ENCODE measurements around the gene CLCN6. TPM values are rescaled to one million over a fixed set of nuclear protein-coding genes. Genes with fewer than 3 reads are reported as not detected.

The CLCN6 gene
- total and polyA plus RNA-seq, 4 donors = 5.0 to 9.0 (median 6.5) TPM

GRCh38 chr1:11781297-11781696 is 24.7 kb upstream of the CLCN6 start:
- 93% methylated on average over 12 of the region's 12 CpGs for WGBS
- H3K4me1 ChIP-seq (ENCODE audit: control insufficient read depth in 4 of 4, insufficient read depth in 4 of 4, low read length in 3 of 4) = peaks cover 0 to 32% (median 19%) of the 10 kb centered on the region in 4 donors
- H3K9ac ChIP-seq (ENCODE audit: low read depth in 1 of 2, low read length in 2 of 2) = no peak overlapping the region
- no peaks in the 10 kb centered on the region for H3K36me3 ChIP-seq (ENCODE audit: control insufficient read depth in 4 of 4, insufficient read depth in 3 of 4, low read depth in 1 of 4, low read length in 3 of 4)
- TF ChIP-seq RAD21 (IDR thresholded peaks at IDR 0.05) (no peak), TAF1 (conservative IDR thresholded peaks at IDR 0.05) (no peak), SP1 (IDR thresholded peaks at IDR 0.05) (no peak), HNF4A (conservative IDR thresholded peaks at IDR 0.05) (no peak), HNF4G (IDR thresholded peaks at IDR 0.05) (no peak), FOXA1 (IDR thresholded peaks at IDR 0.05) (no peak), ATF3 (IDR thresholded peaks at IDR 0.05) (no peak), NR2F2 (IDR thresholded peaks at IDR 0.05) (no peak), FOXA2 (IDR thresholded peaks at IDR 0.05) (no peak), RXRA (IDR thresholded peaks at IDR 0.05) (no peak), GABPA (IDR thresholded peaks at IDR 0.05 in 1 of 2, conservative IDR thresholded peaks at IDR 0.05 in 1 of 2) (no peak), JUND (IDR thresholded peaks at IDR 0.05) (no peak), MAX (IDR thresholded peaks at IDR 0.05) (no peak), CTCF (IDR thresholded peaks at IDR 0.05; ENCODE audit: low read depth, low read length, missing input control) (no peak), YY1 (IDR thresholded peaks at IDR 0.05) (no peak), EGR1 (IDR thresholded peaks at IDR 0.05; ENCODE audit: low read depth in 2 of 2) (no peak)
- TF ChIP-seq, protein P1, sequence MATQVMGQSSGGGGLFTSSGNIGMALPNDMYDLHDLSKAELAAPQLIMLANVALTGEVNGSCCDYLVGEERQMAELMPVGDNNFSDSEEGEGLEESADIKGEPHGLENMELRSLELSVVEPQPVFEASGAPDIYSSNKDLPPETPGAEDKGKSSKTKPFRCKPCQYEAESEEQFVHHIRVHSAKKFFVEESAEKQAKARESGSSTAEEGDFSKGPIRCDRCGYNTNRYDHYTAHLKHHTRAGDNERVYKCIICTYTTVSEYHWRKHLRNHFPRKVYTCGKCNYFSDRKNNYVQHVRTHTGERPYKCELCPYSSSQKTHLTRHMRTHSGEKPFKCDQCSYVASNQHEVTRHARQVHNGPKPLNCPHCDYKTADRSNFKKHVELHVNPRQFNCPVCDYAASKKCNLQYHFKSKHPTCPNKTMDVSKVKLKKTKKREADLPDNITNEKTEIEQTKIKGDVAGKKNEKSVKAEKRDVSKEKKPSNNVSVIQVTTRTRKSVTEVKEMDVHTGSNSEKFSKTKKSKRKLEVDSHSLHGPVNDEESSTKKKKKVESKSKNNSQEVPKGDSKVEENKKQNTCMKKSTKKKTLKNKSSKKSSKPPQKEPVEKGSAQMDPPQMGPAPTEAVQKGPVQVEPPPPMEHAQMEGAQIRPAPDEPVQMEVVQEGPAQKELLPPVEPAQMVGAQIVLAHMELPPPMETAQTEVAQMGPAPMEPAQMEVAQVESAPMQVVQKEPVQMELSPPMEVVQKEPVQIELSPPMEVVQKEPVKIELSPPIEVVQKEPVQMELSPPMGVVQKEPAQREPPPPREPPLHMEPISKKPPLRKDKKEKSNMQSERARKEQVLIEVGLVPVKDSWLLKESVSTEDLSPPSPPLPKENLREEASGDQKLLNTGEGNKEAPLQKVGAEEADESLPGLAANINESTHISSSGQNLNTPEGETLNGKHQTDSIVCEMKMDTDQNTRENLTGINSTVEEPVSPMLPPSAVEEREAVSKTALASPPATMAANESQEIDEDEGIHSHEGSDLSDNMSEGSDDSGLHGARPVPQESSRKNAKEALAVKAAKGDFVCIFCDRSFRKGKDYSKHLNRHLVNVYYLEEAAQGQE (IDR thresholded peaks at IDR 0.05) = no peak
- TF ChIP-seq, protein P2, sequence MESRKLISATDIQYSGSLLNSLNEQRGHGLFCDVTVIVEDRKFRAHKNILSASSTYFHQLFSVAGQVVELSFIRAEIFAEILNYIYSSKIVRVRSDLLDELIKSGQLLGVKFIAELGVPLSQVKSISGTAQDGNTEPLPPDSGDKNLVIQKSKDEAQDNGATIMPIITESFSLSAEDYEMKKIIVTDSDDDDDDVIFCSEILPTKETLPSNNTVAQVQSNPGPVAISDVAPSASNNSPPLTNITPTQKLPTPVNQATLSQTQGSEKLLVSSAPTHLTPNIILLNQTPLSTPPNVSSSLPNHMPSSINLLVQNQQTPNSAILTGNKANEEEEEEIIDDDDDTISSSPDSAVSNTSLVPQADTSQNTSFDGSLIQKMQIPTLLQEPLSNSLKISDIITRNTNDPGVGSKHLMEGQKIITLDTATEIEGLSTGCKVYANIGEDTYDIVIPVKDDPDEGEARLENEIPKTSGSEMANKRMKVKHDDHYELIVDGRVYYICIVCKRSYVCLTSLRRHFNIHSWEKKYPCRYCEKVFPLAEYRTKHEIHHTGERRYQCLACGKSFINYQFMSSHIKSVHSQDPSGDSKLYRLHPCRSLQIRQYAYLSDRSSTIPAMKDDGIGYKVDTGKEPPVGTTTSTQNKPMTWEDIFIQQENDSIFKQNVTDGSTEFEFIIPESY (IDR thresholded peaks at IDR 0.05) = no peak
- no peak overlapping the region for H3K4me3 ChIP-seq (ENCODE audit: low read depth in 1 of 3, low read length in 3 of 3)
- DNase-seq (ENCODE audit: low spot score) = no peak
- H3K27me3 ChIP-seq (ENCODE audit: control insufficient read depth in 4 of 4, insufficient read depth in 4 of 4, low read length in 3 of 4) = no peaks in the 10 kb centered on the region
- no peaks in the 10 kb centered on the region for H3K9me3 ChIP-seq (ENCODE audit: control insufficient read depth in 4 of 4, low read length in 3 of 4)
- no peak overlapping the region for H3K27ac ChIP-seq (ENCODE audit: low read depth in 1 of 2, low read length in 2 of 2)

All from liver (tissue), 9 donors.